Panc1 (cell line): ENCODE measurements around the gene CEP104. TPM values are rescaled to one million over a fixed set of nuclear protein-coding genes. Genes with fewer than 3 reads are reported as not detected.

Experiments used
- ATAC-seq: fragments of 200-7000 bp; cut with Tn5 transposase; 2 replicates; pipeline ENCODE4 v1.9.1; 2020; ENCODE audit warnings: mild to moderate bottlenecking, moderate library complexity
- BruUV-seq: library from RNA; stranded (reverse); fragments of 400-500 nt; replicated peaks from 2 replicates; lab custom pipeline; 2021; lab: Mats Ljungman, UMichigan
- CTCF ChIA-PET: fragments of 300-600 bp; sonication (Branson Sonifier 250); formaldehyde crosslinking; loops from one replicate; lab custom pipeline; 2022; ENCODE audit warnings: antibody characterized with exemption; lab: Charles Lee
- POLR2A ChIA-PET: fragments of 300-600 bp; sonication (Branson Sonifier 250); formaldehyde crosslinking; loops from one replicate; lab custom pipeline; 2022; ENCODE audit warnings: antibody characterized with exemption; lab: Charles Lee
- DNase-seq: peaks from one replicate; pipeline ENCODE4 v3.0.0-alpha.2; 2010; ENCODE audit warnings: low read depth, low spot score
- H3K27ac ChIP-seq: 2 replicates; pipeline ENCODE4 v1.5.1; 2011; ENCODE audit warnings: mild to moderate bottlenecking, low read length, inconsistent platforms
- H3K27me3 ChIP-seq: fragments of 200-500 bp; sonication (Bioruptor generic); 2 replicates; pipeline ENCODE4 v1.6.0; 2014; ENCODE audit warnings: low read length, inconsistent platforms; ENCODE audit not compliant: control insufficient read depth, insufficient read depth
- H3K36me3 ChIP-seq: fragments of 200-500 bp; sonication (Bioruptor generic); 2 replicates; pipeline ENCODE4 v1.5.1; 2014; ENCODE audit warnings: inconsistent platforms, mild to moderate bottlenecking, low read length, moderate library complexity; ENCODE audit not compliant: control insufficient read depth, insufficient read depth
- H3K4me1 ChIP-seq: 2 replicates; pipeline ENCODE4 v1.5.1; 2011; ENCODE audit warnings: inconsistent platforms, mild to moderate bottlenecking, low read length, moderate library complexity; ENCODE audit not compliant: control insufficient read depth, insufficient read depth
- H3K4me3 ChIP-seq, 2 experiments: 2 replicates each; pipeline ENCODE4 v1.5.1; 2011 to 2012; ENCODE audit warnings: low read depth in 2 of 2, low read length in 2 of 2, mild to moderate bottlenecking in 2 of 2, inconsistent platforms in 1 of 2, moderate library complexity in 1 of 2
- H3K9me3 ChIP-seq: fragments of 200-500 bp; sonication (Bioruptor generic); 2 replicates; pipeline ENCODE4 v1.5.1; 2014; ENCODE audit warnings: low read depth, mild to moderate bottlenecking, inconsistent platforms, low read length, moderate library complexity; ENCODE audit not compliant: control insufficient read depth, insufficient read depth
- POLR2AphosphoS5 ChIP-seq: IDR thresholded peaks from 2 replicates; pipeline ENCODE4 v1.6.1; 2012; ENCODE audit warnings: mild to moderate bottlenecking, low read depth, low read length, moderate library complexity
- SIN3A ChIP-seq: IDR thresholded peaks from 2 replicates; pipeline ENCODE4 v1.6.1; 2012; ENCODE audit warnings: low read depth, mild to moderate bottlenecking, low read length, moderate library complexity, borderline replicate concordance; ENCODE audit not compliant: insufficient read depth
- TCF7L2 ChIP-seq: IDR thresholded peaks from 2 replicates; pipeline ENCODE4 v1.6.1; 2011; ENCODE audit warnings: mild to moderate bottlenecking, low read depth, low read length, inconsistent platforms
- in situ Hi-C: cut with HindIII; loops from 2 replicates; pipeline ENCODE4 v1.10.0; 2016; ENCODE audit warnings: low sequenced_read_pairs, low pct_unique_long_range_greater_than_20kb
- intact Hi-C: fragments of 100-400 bp; cut with micrococcal nuclease; formaldehyde crosslinking; loops from one replicate; pipeline ENCODE4 v1.10.0; 2022; ENCODE audit not compliant: unreplicated experiment
- total RNA-seq: library from RNA; stranded (reverse); gene quantifications from one replicate; pipeline ENCODE4 v1.2.1, GENCODE V29; 2021; ENCODE audit not compliant: unreplicated experiment
- TF ChIP-seq, protein P1 (sequence below): fragments of 450-650 bp; IDR thresholded peaks from 2 replicates; pipeline ENCODE4 v1.5.1; 2017; ENCODE audit warnings: mild to moderate bottlenecking
- TF ChIP-seq, protein P2 (sequence below), 2 experiments: IDR thresholded peaks; 2 replicates each; pipeline ENCODE4 v1.6.1; 2011 to 2012; ENCODE audit warnings: low read depth in 2 of 2, control low read depth in 1 of 2, low read length in 1 of 2, mild to moderate bottlenecking in 1 of 2, moderate library complexity in 1 of 2; ENCODE audit not compliant: insufficient read depth in 1 of 2

CEP104 gene
- total RNA-seq, 1 experiment from 2014 or later: 52.0 TPM

- ATAC-seq (no peak; the same call in 1 of the 2 replicates), DNase-seq (no peak)
- Histone ChIP-seq H3K27ac (peak overlapping the region; percentile 64), H3K4me3 (peak overlapping the region; percentile 65 to 78), H3K27me3 (no peaks in the 10 kb centered on the region), H3K9me3 (no peaks in the 10 kb centered on the region), H3K36me3 (peaks cover 2% of the 10 kb centered on the region; the same call in 1 of the 2 replicates), H3K4me1 (peaks cover 12% of the 10 kb centered on the region)
- BruUV-seq: no TSS peak
- POLR2A ChIA-PET: no interaction called here
- in situ Hi-C loops: no loop called here
- CTCF ChIA-PET: interaction anchor here (0.6 to 1.1 kb wide), 2 partner anchors 9 to 29 kb away, joined by 3 to 10 read pairs; no protein-coding TSS in a partner anchor
- TF ChIP-seq, protein P1, sequence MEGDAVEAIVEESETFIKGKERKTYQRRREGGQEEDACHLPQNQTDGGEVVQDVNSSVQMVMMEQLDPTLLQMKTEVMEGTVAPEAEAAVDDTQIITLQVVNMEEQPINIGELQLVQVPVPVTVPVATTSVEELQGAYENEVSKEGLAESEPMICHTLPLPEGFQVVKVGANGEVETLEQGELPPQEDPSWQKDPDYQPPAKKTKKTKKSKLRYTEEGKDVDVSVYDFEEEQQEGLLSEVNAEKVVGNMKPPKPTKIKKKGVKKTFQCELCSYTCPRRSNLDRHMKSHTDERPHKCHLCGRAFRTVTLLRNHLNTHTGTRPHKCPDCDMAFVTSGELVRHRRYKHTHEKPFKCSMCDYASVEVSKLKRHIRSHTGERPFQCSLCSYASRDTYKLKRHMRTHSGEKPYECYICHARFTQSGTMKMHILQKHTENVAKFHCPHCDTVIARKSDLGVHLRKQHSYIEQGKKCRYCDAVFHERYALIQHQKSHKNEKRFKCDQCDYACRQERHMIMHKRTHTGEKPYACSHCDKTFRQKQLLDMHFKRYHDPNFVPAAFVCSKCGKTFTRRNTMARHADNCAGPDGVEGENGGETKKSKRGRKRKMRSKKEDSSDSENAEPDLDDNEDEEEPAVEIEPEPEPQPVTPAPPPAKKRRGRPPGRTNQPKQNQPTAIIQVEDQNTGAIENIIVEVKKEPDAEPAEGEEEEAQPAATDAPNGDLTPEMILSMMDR: no peak
- intact Hi-C loops: loop anchor here (1.0 kb wide), 1 partner anchor 43 kb away; the partner anchor contains the start of gene C1orf174
Observed at GRCh38 chr1:3857791-3858129, 749 bp upstream of the CEP104 start.

GRCh38 chr1:3852711-3853485, 4.1 kb downstream of the CEP104 start:
- H3K4me1 ChIP-seq: peaks cover 6% of the 10 kb centered on the region
- intact Hi-C loops (no loop called here), in situ Hi-C loops (no loop called here)
- POLR2A ChIA-PET: no interaction called here
- H3K27ac ChIP-seq: no peak overlapping the region
- no TSS peak for BruUV-seq
- ATAC-seq (no peak), DNase-seq (no peak)
- H3K36me3 ChIP-seq: peaks cover 4% of the 10 kb centered on the region; the same call in 1 of the 2 replicates
- H3K9me3 ChIP-seq: no peaks in the 10 kb centered on the region
- H3K27me3 ChIP-seq: no peaks in the 10 kb centered on the region
- CTCF ChIA-PET: no interaction called here
- no peak overlapping the region for H3K4me3 ChIP-seq
- TF ChIP-seq, protein P2, sequence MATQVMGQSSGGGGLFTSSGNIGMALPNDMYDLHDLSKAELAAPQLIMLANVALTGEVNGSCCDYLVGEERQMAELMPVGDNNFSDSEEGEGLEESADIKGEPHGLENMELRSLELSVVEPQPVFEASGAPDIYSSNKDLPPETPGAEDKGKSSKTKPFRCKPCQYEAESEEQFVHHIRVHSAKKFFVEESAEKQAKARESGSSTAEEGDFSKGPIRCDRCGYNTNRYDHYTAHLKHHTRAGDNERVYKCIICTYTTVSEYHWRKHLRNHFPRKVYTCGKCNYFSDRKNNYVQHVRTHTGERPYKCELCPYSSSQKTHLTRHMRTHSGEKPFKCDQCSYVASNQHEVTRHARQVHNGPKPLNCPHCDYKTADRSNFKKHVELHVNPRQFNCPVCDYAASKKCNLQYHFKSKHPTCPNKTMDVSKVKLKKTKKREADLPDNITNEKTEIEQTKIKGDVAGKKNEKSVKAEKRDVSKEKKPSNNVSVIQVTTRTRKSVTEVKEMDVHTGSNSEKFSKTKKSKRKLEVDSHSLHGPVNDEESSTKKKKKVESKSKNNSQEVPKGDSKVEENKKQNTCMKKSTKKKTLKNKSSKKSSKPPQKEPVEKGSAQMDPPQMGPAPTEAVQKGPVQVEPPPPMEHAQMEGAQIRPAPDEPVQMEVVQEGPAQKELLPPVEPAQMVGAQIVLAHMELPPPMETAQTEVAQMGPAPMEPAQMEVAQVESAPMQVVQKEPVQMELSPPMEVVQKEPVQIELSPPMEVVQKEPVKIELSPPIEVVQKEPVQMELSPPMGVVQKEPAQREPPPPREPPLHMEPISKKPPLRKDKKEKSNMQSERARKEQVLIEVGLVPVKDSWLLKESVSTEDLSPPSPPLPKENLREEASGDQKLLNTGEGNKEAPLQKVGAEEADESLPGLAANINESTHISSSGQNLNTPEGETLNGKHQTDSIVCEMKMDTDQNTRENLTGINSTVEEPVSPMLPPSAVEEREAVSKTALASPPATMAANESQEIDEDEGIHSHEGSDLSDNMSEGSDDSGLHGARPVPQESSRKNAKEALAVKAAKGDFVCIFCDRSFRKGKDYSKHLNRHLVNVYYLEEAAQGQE (IDR thresholded peaks at IDR 0.05; ENCODE audit: insufficient read depth in 1 of 2, low read depth in 2 of 2, low read length in 1 of 2): no peak
- TF ChIP-seq, protein P1: no peak
- no peak for TF ChIP-seq SIN3A
- TF ChIP-seq POLR2AphosphoS5: no peak
- no peak for TF ChIP-seq TCF7L2
